ENCODE measurements around the gene WDR7.

The WDR7 gene

DNA sequence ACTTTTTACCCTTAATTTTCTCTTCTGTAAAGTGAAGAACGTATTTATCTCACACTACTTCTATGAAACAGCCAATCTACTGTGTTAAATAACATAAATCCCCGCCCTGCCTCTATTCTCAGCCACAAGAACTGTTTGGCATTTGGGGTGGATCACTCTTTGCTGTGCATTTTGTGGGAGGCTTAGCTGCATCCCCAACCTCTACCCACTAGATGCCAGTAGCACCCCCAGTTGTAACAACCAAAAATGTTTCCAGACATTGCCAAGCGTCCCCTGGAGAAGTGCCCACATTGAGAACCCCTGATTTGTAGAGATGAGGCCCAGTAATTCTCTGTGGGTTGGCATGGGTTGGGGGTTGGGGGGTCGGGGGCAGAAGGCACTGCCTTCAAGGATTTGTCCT, 401.0 kb downstream of the WDR7 start:
- no peak for DNase-seq

DNA sequence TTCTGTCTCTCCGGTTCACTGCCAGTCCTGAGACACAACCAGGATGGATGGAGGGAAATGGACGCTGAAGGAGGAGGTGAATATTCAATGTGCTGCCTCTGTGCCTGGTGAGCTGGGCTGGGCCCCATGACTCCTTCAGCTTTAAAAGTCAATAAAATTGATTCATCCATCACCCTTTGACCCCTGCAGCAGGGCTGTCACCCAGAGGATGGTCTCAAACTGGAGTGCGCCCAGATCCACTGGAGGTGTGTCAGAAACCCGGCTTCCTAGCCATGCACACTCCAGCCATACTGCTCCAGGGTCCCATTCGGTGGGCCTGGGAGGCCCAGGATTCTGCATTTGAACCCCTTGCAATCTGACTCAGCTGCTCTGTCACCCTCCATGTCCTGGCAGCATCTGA, 401.6 kb downstream of the WDR7 start:
- DNase-seq = no peak

DNA sequence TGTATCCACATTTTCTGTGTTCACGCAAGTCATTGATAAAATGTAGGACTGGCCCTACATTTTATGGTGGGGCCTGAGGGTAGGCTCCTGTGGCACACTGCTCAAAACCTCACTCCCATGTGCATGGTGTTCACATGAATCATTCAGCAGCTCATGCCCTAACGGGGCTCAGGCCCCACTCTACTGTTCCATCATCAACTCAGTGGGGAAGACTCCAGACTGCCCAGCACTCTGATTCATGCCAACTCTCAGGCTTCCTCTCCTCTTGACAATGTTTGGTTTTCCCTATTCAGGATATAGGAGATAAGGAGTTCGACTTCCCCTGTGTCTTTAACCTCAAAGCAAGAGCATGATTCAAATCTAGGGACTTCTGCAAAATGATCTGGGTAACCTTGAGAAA, 403.7 kb downstream of the WDR7 start:
- DNase-seq = no peak

DNA sequence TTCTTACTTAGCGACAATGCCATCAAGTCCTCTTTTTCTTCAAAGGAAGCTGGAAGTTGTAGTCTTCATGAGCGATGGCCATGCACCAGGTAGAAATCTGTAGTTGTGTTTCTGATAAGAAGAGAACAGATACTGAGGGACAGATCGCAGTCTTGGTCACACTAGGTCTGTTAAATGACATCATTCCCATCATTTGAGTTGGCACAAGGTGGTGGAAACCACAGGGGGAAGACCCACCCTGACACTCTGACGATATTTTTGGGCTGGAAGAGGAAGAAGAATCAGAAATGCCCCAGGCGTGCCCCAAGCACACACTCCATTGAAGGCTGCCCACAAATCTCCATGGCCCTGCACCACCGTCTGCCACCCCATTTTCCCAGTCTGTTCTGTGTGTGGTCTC, 406.7 kb downstream of the WDR7 start:
- DNase-seq = no peak

GRCh38 chr18:57058734-57059133, 407.6 kb downstream of the WDR7 start:
- no peak for DNase-seq

- DNase-seq = no peak
These were observed 408.2 kb downstream of the WDR7 start for GRCh38 chr18:57059366-57059765.

DNA sequence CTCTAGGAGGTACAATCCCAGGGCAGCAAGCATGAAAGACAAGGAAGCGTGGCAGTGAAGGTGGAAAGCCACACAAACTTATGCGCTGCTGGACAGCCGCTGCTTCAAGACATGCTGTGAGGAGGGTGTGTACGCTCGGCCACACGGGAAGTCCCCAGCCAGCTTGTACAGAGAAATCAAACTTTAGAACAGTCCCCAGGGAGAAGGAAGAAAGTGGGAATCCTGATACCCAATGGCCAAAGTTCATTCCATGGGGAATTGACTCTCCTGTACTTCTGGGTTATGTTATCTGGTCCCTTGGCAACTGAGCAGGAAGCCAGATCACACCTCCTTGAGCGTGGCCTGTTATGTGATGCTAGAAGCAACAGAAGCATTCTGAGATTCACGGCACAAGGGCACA, 409.7 kb downstream of the WDR7 start:
- DNase-seq = no peak

DNA sequence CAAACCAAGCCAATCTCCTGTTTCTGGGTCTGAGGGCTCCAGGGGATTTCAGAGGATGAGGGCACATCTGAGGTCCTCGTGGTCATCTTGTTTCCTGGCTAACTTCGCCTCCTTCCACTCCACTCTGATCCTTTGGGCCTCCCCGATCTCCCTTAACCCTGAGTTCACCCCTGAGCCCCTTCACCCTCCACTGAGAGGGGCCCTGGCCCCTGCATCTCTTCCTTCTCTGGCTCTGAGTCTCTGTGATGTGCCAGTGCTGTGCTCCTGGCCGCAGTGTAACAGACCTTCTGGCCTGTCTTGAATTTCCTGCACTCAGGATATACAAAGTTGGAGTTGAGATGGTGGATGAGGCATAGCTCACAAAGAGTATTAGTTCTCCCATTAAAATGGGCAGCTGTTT, 411.0 kb downstream of the WDR7 start:
- DNase-seq = no peak

DNA sequence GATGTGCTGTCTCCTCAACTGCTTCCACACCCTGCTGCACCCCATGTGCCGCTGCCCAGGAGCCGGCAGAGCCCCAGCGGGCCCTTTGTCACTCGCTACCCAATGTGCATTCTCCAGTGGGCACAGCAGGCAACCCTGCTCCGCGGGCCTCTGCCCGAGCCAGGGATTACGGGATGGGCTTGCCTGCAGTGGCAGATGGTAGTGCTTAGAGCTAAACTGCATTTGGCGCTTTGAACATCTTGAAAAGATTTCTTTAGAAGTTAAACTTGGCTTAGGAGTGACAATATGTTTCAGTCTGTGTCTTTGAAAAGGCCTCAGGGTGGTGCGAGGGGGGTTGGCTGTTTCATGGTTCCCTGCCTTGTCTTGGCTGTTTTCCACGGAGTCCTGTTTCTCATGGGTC, 411.7 kb downstream of the WDR7 start:
- DNase-seq = no peak

DNA sequence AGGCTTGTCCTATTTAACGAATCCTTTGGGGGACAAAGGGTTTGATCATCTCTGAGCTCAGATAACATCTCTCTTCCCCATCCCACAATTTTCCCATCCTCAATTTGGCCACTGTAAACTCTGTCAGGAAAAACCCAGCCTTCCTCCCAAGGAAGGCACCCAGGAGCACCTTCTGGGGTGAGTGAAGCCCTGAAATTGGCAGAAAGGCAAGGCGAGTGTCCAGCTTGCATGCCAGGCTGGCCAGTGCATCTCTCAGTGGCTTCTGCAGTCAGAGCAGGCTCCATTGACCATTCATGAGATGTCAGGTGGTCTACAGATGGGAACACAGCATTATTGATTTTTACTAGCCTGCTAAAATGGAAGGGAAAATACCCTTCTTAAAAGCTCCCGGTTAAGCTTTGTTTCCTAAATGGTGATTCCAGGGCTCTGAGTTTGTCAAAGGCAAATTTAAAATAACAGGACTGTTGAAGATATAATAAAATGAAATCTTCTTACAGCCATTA, 412.5 kb downstream of the WDR7 start:
- no peak for DNase-seq

DNA sequence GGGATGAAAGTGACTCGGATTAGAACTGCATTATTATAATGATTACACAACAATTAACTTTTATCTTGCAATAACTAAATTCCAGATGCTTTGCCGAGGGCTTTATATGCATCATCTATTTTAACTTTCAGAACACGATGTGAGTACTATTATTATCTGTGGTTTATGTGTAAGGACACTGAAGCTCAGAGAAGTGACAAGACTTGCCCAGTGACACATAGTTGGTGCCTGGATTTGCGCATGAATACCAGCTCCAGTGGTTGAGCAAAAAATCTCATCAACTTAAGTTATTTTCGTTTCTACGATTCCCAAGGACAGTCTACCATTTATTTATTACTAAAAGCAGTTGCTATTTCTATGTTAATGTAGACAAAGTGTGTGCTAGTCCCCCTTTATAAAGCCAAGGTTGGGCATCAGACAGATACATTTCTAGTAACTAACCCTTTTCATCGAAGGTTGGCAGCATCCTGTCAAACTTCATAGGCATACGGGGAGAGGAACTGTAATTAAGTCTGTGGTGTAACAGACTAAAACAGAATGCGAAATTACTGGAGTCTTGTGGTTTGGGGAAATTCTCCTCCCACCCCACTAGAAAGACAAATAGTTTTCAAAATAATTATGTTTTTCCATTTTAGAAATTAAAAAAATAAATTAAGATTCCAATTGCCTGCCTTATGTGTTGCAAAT, 422.5 kb downstream of the WDR7 start:
- no peak for DNase-seq

DNA sequence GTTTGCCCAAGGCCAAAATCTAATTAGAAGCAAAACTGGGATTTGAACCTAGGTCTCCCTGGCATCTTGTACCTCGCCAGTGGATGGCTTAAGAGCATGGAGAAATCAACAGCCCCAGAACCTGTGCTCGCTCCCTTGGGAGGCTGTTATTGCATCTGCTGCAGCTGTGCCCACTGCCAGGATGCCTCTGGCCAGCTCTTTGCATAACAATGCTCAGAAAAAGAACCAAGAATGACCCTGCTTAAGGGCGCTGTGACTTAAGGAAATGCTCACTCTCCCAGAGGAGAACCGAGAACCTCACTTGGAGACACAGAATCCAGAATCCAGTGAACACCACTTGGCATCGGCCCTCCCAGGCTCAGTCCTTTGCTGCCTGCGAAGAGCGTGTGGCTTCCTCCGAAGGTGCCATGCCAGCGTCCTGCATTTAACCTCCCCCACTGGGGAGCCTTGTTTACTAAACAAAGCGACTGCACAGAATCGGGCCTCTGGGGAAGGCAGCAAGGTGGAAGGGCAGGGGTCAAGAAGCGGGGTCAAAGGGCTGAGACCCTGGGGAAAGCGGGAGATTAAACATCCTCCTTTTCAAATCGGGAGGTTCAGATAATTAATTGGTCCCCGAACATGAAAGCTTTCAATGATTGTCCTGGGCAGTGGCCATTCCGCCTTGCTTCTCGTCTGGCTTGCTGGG, 424.7 kb downstream of the WDR7 start:
- no peak for DNase-seq

DNA sequence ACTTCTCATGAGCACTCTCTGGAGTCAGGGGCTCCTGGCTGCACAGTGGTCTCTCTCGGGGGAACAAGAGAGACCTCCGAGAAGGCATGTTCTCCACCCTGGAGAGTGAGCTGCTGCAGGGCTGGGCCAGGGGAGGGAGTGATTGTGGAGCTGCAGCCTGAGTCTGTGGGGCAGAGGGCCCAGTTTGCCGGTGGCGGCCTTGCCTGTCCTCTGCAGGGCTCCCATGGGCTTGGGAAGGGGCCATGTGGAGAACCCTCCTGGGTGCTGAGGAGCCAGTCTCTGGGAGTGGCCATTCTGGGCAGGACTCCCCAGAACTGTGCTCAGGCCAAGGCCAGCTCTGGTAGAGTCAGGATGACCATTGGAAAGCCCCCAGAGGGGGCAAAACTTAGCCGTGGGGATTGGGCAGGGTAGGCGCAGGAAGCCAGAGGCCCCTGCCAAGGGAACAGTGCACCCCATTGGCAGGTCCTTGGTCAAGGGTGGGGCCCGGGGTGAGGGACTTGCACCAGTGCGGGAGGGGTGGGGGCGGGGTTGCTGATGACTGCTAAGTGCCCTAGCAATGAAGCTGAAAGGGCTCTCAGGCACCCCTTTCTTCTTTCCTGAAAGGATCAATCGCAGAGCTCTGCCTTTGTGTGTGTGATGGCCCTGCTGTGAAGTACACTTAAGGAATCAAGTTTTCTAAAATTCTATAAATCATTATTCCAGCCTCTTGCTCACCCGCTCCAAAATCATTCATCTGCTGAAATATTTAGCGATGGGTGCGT, 426.0 kb downstream of the WDR7 start:
- DNase-seq = no peak

- no peak for DNase-seq
These were observed 426.8 kb downstream of the WDR7 start for GRCh38 chr18:57077786-57078552.

- no peak for DNase-seq
These were observed 427.5 kb downstream of the WDR7 start for GRCh38 chr18:57078614-57079013.

DNA sequence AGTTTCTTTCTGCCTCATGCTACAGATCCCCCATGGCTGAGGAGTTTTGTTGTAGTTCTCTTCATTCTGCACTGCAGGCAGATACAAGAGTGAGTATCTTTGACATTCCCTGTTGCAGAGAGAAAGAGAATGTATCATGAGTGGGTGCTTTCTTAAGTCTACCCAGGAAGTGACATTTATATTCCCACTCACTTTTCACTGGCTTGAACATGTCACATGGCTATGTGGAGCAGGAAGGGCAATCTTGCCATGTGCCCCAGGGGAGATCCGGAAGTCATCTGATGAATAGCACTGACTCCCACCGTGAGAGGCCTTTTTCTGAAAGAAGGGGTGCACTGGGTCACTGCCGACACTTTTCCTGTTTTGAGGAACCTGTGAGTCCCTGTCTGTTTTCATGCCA, 429.3 kb downstream of the WDR7 start:
- DNase-seq = no peak

DNA sequence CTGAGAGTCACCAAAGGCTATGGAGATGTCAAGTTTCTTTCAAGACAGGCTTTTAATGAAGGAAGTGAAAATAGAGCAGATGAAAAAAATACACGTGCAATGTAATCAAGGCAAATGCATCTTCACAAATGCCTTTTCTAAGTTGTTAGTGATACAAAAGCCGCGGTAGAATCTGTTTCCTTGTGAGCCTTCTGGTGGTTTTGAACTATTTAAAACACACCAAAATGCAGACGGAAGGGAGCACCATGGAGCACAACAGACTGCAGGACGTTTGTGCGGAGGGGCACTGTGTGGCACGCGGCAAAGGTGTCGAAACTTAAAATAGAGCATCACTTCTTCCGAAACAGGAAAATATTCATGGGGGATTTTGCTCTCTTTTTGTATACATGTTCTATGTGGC, 430.7 kb downstream of the WDR7 start:
- no peak for DNase-seq

- DNase-seq = no peak
These were observed 432.3 kb downstream of the WDR7 start for GRCh38 chr18:57083485-57083884.

- DNase-seq = no peak
These were observed 433.4 kb downstream of the WDR7 start for GRCh38 chr18:57084331-57085271.

DNA sequence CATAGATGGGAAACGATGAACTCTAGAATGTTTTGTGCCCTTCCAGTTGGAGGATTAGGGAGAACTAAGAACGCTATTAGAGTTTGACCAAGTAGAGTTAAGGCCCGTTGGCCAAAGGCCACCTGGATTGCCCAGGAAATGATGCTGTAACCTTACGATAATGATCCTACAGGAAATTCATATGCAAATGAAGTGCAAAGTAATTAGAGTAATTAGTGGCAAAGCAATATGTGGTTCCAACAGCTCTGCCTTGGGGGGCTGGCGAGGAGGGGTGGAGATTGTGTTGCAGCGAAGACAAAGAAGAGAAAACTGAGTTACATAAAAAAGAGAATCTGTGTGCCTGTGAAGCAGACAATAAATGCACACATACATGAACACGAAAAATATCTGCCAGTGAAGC, 434.2 kb downstream of the WDR7 start:
- no peak for DNase-seq

- no peak for DNase-seq
These were observed 435.0 kb downstream of the WDR7 start for GRCh38 chr18:57086163-57086562.
